GM21381 (cell line): ENCODE data around the gene CDC42BPA.
A peak's percentile ranks its signal among the peaks of the same experiment; 100 is the strongest.

ENCODE experiments used
- ATAC-seq: cut with Tn5 transposase; IDR thresholded peaks from one replicate; pipeline ENCODE4 v1.9.1; 2021; ENCODE audit warnings: mild to moderate bottlenecking, moderate library complexity; ENCODE audit not compliant: unreplicated experiment

Gene CDC42BPA

GRCh38 chr1:226951286-226952117, 366.8 kb downstream of the CDC42BPA start:
- ATAC-seq = no peak

DNA sequence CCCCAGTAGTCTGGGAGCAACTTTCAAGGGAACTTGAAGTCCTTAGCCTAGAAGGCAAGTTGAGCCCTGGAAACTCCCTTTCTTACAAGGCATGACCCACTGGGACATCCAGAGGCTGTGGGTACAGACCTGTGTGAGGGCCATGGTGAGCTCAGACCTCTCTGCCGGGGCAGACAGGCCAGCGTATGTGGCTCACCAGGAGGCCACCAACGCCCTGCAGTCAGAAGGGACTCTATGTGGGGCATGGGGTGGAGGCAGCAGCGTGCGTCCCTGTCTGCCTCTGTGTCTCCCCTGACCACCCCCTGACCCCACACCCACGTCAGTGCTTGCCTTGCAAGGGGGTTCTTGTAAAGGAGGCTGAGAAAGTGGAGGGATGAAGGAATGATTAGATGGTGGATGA, 367.4 kb downstream of the CDC42BPA start:
- no peak for ATAC-seq

DNA sequence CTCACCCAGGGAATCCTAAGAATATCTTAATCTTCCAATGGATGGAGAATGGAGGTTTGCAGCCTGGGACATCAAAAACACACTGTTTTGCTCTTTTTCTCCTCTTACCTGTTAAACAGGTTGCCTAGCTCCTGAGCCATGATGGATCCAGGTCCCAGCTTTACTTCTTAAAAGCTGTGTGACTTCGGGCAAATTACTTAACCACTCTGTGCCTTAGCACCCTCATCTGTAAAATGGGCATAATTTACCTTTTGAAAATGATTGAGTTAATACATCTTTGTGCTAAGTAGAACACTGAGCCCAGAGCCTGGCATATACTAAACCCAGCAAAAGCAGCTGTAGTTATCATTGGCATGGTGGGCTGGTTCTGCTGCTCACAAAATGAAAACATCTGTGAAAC, 368.0 kb downstream of the CDC42BPA start:
- no peak for ATAC-seq

- ATAC-seq = no peak
Measured at GRCh38 chr1:226949401-226949800, 368.9 kb downstream of the CDC42BPA start.

DNA sequence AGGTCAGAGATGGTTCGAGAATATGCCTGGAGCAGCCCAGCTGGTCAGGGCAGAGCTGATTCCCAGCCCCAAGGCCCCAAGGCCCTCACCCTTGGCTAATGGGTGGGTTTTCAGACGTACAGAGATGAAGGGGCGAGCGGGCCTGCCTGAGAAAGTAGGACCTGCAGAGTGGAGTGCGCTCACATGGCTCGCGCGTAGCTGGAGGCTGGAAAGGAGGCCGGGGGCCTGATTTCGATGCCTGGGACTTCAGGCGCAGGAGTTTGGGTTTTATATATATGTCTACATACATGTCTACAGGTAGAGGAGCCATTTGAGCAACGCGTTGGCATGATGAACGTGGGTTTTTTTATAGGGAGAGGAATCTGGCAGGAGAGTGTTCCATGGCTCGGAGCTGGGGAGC, 369.3 kb downstream of the CDC42BPA start:
- ATAC-seq = no peak

DNA sequence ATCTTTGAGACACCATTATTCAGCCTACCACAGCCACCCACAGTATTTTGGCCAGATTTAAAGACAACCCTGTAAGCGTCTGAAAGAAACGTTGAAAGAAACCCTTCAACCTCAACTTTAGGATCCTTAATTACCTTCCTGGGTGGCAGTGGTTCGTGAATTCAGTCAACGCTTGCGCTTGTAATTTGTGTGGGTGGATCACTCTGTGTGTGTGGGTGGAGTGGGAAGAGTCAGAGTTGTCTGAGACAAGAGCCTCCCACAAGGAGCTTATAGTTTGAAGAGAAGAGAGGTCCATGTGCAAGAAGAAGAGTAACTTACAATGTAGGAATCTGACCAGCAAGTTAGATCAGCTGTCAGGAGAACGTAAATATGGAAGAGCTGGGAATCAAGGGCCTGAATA, 369.8 kb downstream of the CDC42BPA start:
- ATAC-seq = no peak

DNA sequence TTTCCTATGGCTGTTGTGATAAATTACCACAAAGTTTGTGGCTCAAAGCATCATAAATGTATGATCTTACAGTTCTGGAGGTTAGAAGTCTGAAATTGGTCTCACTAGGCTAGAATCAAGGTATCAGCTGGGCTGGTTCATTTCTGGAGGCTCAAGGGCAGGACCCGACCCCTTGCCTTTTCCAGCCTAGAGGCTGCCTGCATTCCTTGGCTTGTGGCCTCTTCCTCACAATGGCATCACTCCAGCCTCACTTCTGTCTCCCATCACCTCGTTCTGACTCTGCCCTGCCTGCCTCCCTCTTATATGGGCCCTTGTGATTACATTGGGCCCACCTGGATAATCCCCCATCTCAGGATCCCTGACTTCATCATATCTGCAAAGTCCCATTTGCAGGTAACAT, 370.2 kb downstream of the CDC42BPA start:
- ATAC-seq = no peak

DNA sequence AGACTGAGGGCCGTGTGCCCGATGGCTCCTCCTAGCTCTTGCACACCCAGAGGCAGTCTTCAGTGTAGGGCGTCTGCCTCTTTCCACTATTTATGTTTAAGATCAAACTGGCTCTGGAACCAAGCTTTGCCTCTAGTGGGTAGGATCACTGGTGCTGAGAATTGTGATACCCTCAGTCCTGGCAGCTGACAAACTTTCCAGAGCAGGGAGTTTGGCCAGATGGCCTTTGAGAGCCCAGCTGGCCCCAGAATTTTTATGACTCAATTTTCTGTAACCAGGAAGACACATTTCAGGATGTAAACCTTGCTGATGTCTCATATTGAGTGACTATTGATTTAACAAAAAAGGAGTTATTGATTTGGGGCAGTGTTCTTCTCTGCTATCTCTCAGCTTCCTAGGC, 371.5 kb downstream of the CDC42BPA start:
- no peak for ATAC-seq

- ATAC-seq = no peak
Measured at GRCh38 chr1:226946285-226946684, 372.0 kb downstream of the CDC42BPA start.

- no peak for ATAC-seq
Measured at GRCh38 chr1:226945858-226946245, 372.4 kb downstream of the CDC42BPA start.

- no peak for ATAC-seq
Measured at GRCh38 chr1:226945106-226945857, 373.0 kb downstream of the CDC42BPA start.

- no peak for ATAC-seq
Measured at GRCh38 chr1:226943927-226944326, 374.4 kb downstream of the CDC42BPA start.

GRCh38 chr1:226943156-226943555, 375.1 kb downstream of the CDC42BPA start:
- ATAC-seq = no peak

DNA sequence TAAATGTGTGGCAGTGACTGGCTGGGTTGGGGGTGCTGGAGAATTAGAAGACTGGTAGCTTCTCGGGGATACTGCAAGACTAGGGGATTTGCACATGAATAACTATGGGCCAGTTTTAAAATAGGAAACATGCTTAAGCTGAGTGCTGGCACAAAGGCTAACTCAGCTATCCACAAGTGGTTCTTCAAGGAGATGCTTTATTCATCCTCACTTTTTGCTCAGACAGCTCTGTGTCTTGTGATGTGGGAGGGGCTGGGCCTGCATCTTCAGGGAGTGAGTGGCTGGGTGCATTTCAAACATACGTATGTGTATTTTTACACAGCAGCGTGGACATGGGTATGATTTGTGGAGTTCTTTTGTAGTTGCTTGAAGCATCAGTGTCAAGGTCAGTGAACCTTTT, 375.9 kb downstream of the CDC42BPA start:
- no peak for ATAC-seq

DNA sequence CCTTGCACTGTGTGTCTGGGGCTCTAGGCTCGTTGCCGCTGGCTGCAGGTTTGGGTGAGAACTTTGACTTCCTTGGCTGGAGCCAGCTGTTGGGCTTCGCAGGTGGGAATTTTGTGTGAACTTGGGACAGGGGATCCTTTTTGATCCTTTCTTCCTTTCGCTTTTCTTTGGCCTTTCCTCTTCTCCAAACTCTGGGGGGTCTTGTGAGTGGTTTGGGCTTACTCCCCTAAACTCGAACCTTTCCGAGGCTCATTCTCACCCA, 377.6 kb downstream of the CDC42BPA start:
- ATAC-seq = no peak

GRCh38 chr1:226940029-226940805, 378.1 kb downstream of the CDC42BPA start, which contains the start of gene COQ8A:
TSS of gene COQ8A (plus strand) at chr1:226940294. CDS start at chr1:226961386, 21,092 bp downstream.
- peak; percentile 96 for ATAC-seq
